Endothelial cell of umbilical vein (primary cell): Measurements from ENCODE around the gene TBC1D9. TPM values are rescaled to one million over a fixed set of nuclear protein-coding genes. Genes with fewer than 3 reads are reported as not detected.

ENCODE experiments used
- BruUV-seq: library from RNA; stranded (reverse); fragments of 400-500 nt; replicated peaks from 2 replicates; lab custom pipeline; 2021; lab: Mats Ljungman, UMichigan
- CTCF ChIA-PET: fragments of 300-600, 350-600 bp; sonication (Branson Sonifier 250); formaldehyde crosslinking; loops from one replicate; lab custom pipeline; 2021; ENCODE audit warnings: antibody characterized with exemption, inconsistent platforms; lab: Charles Lee
- POLR2A ChIA-PET: fragments of 300-600, 350-600 bp; sonication (Branson Sonifier 250); formaldehyde crosslinking; loops from one replicate; lab custom pipeline; 2021; ENCODE audit warnings: antibody characterized with exemption, inconsistent platforms; lab: Charles Lee
- DNase-seq: peaks from one replicate; pipeline ENCODE4 v3.0.0-alpha.2; 2011; ENCODE audit warnings: low read depth, low spot score
- FAIRE-seq: peaks from 2 replicates; lab custom pipeline; 2011; peaks lifted over from hg19 to GRCh38; lab: Jason Lieb, UNC
- H2AFZ ChIP-seq: 2 replicates; pipeline ENCODE4 v1.6.0; 2012; ENCODE audit warnings: low read depth, low read length, control low read depth, inconsistent platforms
- H3K27ac ChIP-seq: 2 replicates; pipeline ENCODE4 v1.5.1; 2011; ENCODE audit warnings: low read depth, mild to moderate bottlenecking, control low read depth, low read length, moderate library complexity; ENCODE audit not compliant: insufficient read depth
- H3K27me3 ChIP-seq, 2 experiments: 2 replicates each; pipeline versions ENCODE4 v1.6.0 to v1.6.1; 2011; ENCODE audit warnings: low read length in 2 of 2, mixed read lengths in 1 of 2; ENCODE audit not compliant: control insufficient read depth in 2 of 2, insufficient read depth in 2 of 2
- H3K36me3 ChIP-seq, 2 experiments: 2 replicates in 1 of 2; 3 replicates in 1 of 2; pipeline ENCODE4 v1.5.1; 2011; ENCODE audit warnings: low read length in 2 of 2, mild to moderate bottlenecking in 1 of 2, moderate library complexity in 1 of 2; ENCODE audit not compliant: control insufficient read depth in 2 of 2, insufficient read depth in 2 of 2; ENCODE audit errors: extremely low read depth in 1 of 2
- H3K4me1 ChIP-seq: 3 replicates; pipeline ENCODE4 v1.5.1; 2011; ENCODE audit warnings: mild to moderate bottlenecking, low read length; ENCODE audit not compliant: control insufficient read depth, insufficient read depth; ENCODE audit errors: extremely low read depth
- H3K4me2 ChIP-seq: 2 replicates; pipeline ENCODE4 v1.6.1; 2011; ENCODE audit warnings: low read length, control low read depth, mixed read lengths; ENCODE audit not compliant: insufficient read depth
- H3K4me3 ChIP-seq, 3 experiments: fragments of 200-600 bp in 1 of 3; sonication (generic), shearing (Covaris generic) in 1 of 3; replicated peaks in 1 of 3; 2 replicates each; pipeline ENCODE4 v1.5.1; 2011 to 2016; ENCODE audit warnings: control low read depth in 3 of 3, low read length in 3 of 3, mild to moderate bottlenecking in 2 of 3, inconsistent platforms in 1 of 3, low read depth in 1 of 3, moderate library complexity in 1 of 3; ENCODE audit not compliant: insufficient read depth in 1 of 3
- H3K79me2 ChIP-seq: 2 replicates; pipeline ENCODE4 v1.6.0; 2012; ENCODE audit warnings: low read length, inconsistent platforms; ENCODE audit not compliant: control insufficient read depth, insufficient read depth
- H3K9ac ChIP-seq: replicated peaks from 2 replicates; pipeline ENCODE3; 2011; ENCODE audit warnings: low read length, control low read depth; ENCODE audit not compliant: insufficient read depth; ENCODE audit errors: extremely low read depth
- H3K9me1 ChIP-seq: replicated peaks from 3 replicates; pipeline ENCODE4 v1.6.0; 2011; ENCODE audit warnings: mild to moderate bottlenecking, low read length; ENCODE audit not compliant: control insufficient read depth, insufficient read depth; ENCODE audit errors: extremely low read depth
- H3K9me3 ChIP-seq: replicated peaks from 2 replicates; pipeline ENCODE4 v1.5.1; 2012; ENCODE audit warnings: low read length, inconsistent platforms; ENCODE audit not compliant: control insufficient read depth, insufficient read depth
- H4K20me1 ChIP-seq: replicated peaks from 2 replicates; pipeline ENCODE3; 2011; ENCODE audit warnings: mild to moderate bottlenecking, low read length; ENCODE audit not compliant: control insufficient read depth, insufficient read depth; ENCODE audit errors: extremely low read depth
- EZH2 ChIP-seq: IDR thresholded peaks from 2 replicates; pipeline ENCODE4 v1.6.1; 2012; ENCODE audit warnings: borderline replicate concordance, low read depth, mild to moderate bottlenecking, moderate library complexity, low read length, inconsistent platforms; ENCODE audit not compliant: severe bottlenecking
- FOS ChIP-seq: IDR thresholded peaks from 2 replicates; pipeline ENCODE4 v1.6.1; 2011; ENCODE audit warnings: mild to moderate bottlenecking, low read length, moderate library complexity, borderline replicate concordance; ENCODE audit not compliant: insufficient read depth
- GATA2 ChIP-seq: IDR thresholded peaks from 2 replicates; pipeline ENCODE4 v1.7.0; 2011; ENCODE audit warnings: low read depth, mild to moderate bottlenecking, moderate library complexity, mixed read lengths, low read length; ENCODE audit not compliant: insufficient read length, insufficient read depth
- JUN ChIP-seq: IDR thresholded peaks from 2 replicates; pipeline ENCODE4 v1.6.1; 2011; ENCODE audit warnings: borderline replicate concordance, low read depth; ENCODE audit not compliant: insufficient read length, insufficient read depth
- POLR2A ChIP-seq: IDR thresholded peaks from 2 replicates; pipeline ENCODE4 v1.6.1; 2012; ENCODE audit warnings: low read depth, mild to moderate bottlenecking, control low read depth, low read length
- POLR2AphosphoS5 ChIP-seq: IDR thresholded peaks from 2 replicates; pipeline ENCODE4 v1.6.1; 2012; ENCODE audit warnings: low read depth, mild to moderate bottlenecking, control low read depth, low read length, moderate library complexity; ENCODE audit not compliant: insufficient read depth
- dilution Hi-C: fragments of 300-500 bp; cut with MboI; formaldehyde crosslinking; loops from one replicate; pipeline ENCODE4 v1.15.0; 2019; ENCODE audit warnings: low sequenced_read_pairs; ENCODE audit not compliant: extremely low pct_ligation_motif_present
- intact Hi-C: fragments of 100-400 bp; cut with micrococcal nuclease; formaldehyde crosslinking; loops from one replicate; pipeline ENCODE4 v1.10.0; 2022
- polyA plus RNA-seq, 4 experiments: library from polyadenylated mRNA; depleted of rRNA in 3 of 4; stranded (reverse) in 3 of 4; unstranded in 1 of 4; fragments of >200 nt; gene quantifications; 2 replicates each; pipeline versions ENCODE4 v1.2.1 to v1.2.3, GENCODE V29; 2011 to 2012; ENCODE audit warnings: missing spikeins in 1 of 4
- small RNA-seq: library from RNA; depleted of rRNA; stranded (forward); fragments of <200 nt; gene quantifications from one replicate; pipeline ENCODE3, GENCODE V24; 2012; ENCODE audit warnings: low replicate concordance, low read depth; ENCODE audit not compliant: insufficient read depth, insufficient read length
- total RNA-seq: library from RNA; stranded (reverse); gene quantifications from 2 replicates; pipeline ENCODE4 v1.2.3, GENCODE V29; 2021
- TF ChIP-seq, protein P1 (sequence below), 2 donors: IDR thresholded peaks; 1 replicate in 1 of 2; 2 replicates in 1 of 2; pipeline ENCODE4 v1.5.1; 2011; ENCODE audit warnings: low read length in 2 of 2, mild to moderate bottlenecking in 2 of 2, moderate library complexity in 2 of 2, control low read depth in 1 of 2, inconsistent platforms in 1 of 2, low read depth in 1 of 2; ENCODE audit not compliant: insufficient read depth in 1 of 2; ENCODE audit errors: extremely low read depth in 1 of 2
- TF ChIP-seq, protein P2 (sequence below): IDR thresholded peaks from 2 replicates; pipeline ENCODE4 v1.6.1; 2011; ENCODE audit not compliant: insufficient read depth, insufficient read length

TBC1D9 gene
- total and polyA plus RNA-seq, 2 donors (not counting 3 experiments of a cell fraction or from before 2014, with no cell fraction given) = 21.7 to 45.3 TPM

DNA sequence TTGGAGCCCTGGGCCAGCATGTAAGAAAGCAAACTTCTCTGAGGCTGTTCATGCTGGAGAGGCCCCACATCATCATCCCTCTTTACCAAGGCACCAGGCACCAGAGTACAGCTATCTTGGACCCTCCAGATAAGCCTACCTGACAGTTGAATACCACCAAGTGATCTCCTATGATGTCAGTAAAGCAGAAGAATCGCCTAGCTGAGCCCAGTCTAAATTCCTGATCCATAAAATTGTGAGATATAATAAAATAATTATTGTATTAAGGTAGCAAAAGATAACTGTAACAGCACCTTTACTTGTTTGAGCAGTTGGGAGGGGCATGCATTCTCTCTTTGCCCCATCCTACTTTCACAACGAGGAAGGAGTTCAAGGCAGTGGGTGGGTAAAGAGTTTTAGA, 184.6 kb downstream of the TBC1D9 start:
- ChIA-PET CTCF (no interaction called here), POLR2A (no interaction called here)
- intact Hi-C loops (no loop called here), dilution Hi-C loops (no loop called here)
- Histone ChIP-seq H3K4me2 (no peak overlapping the region), H3K36me3 (no peaks in the 10 kb centered on the region), H3K9me3 (no peaks in the 10 kb centered on the region), H3K27me3 (peaks cover 55 to 68% of the 10 kb centered on the region in 2 experiments), H3K9ac (no peak overlapping the region), H2AFZ (no peak overlapping the region), H3K4me1 (peaks cover 9% of the 10 kb centered on the region), H3K79me2 (no peaks in the 10 kb centered on the region), H4K20me1 (no peaks in the 10 kb centered on the region), H3K27ac (no peak overlapping the region), H3K4me3 (no peak overlapping the region), H3K9me1 (no peaks in the 10 kb centered on the region)
- DNase-seq (no peak), FAIRE-seq (no peak)
- no TSS peak for BruUV-seq
- TF ChIP-seq EZH2 (no peak), POLR2A (no peak), JUN (no peak), GATA2 (no peak), FOS (no peak), POLR2AphosphoS5 (no peak)
- TF ChIP-seq, protein P1, sequence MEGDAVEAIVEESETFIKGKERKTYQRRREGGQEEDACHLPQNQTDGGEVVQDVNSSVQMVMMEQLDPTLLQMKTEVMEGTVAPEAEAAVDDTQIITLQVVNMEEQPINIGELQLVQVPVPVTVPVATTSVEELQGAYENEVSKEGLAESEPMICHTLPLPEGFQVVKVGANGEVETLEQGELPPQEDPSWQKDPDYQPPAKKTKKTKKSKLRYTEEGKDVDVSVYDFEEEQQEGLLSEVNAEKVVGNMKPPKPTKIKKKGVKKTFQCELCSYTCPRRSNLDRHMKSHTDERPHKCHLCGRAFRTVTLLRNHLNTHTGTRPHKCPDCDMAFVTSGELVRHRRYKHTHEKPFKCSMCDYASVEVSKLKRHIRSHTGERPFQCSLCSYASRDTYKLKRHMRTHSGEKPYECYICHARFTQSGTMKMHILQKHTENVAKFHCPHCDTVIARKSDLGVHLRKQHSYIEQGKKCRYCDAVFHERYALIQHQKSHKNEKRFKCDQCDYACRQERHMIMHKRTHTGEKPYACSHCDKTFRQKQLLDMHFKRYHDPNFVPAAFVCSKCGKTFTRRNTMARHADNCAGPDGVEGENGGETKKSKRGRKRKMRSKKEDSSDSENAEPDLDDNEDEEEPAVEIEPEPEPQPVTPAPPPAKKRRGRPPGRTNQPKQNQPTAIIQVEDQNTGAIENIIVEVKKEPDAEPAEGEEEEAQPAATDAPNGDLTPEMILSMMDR (IDR thresholded peaks at IDR 0.05; ENCODE audit: extremely low read depth in 1 of 2, insufficient read depth in 1 of 2, low read depth in 1 of 2, low read length in 2 of 2) = no peak
- TF ChIP-seq, protein P2, sequence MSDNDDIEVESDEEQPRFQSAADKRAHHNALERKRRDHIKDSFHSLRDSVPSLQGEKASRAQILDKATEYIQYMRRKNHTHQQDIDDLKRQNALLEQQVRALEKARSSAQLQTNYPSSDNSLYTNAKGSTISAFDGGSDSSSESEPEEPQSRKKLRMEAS = no peak

Small RNA genes lying within 50 kb of the gene (small RNA-seq; reads per million reads assigned to genes)
- gene AC108019.1 = not detected
- gene RF00019 = not detected
- not detected for gene RN7SL152P
- not detected for gene RNY1P14

Other genes with a start within 250 kb of the TBC1D9 start
- gene ELMOD2, start 232.2 kb downstream of the TBC1D9 start, total RNA-seq = 20.5 and 23.6 TPM in 2 replicates
- 2.6 and 5.0 TPM in 2 replicates for gene ELMOD2, start 232.2 kb downstream of the TBC1D9 start, polyA plus RNA-seq
- not detected in 2 replicates for gene UCP1, start 187.4 kb downstream of the TBC1D9 start, total RNA-seq
- gene UCP1, start 187.4 kb downstream of the TBC1D9 start, polyA plus RNA-seq = not detected in 2 replicates